ENCODE results near the gene KCNQ1. TPM values are rescaled to one million over a fixed set of nuclear protein-coding genes. Genes with fewer than 3 reads are reported as not detected.

KCNQ1 gene
- total and polyA plus RNA-seq, 2 of the 13 experiments (the other 11 are each of a cell fraction or from before 2014, with no cell fraction given) = 0.02 to 0.08 TPM

- no peak for DNase-seq (ENCODE audit: low spot score)
- 33% methylated on average over 12 of the region's 20 CpGs for WGBS (ENCODE audit: low lambda C conversion rate)
- POLR2A ChIA-PET = no interaction called here
- ATAC-seq = no peak
- H3K9me3 ChIP-seq (ENCODE audit: low read length) = no peaks in the 10 kb centered on the region
- intact Hi-C loops (cut with micrococcal nuclease; ENCODE audit: unreplicated experiment) (no loop called here), in situ Hi-C loops (cut with HindIII; ENCODE audit: extremely low pct_ligation_motif_present, low pct_unique_long_range_greater_than_20kb) (no loop called here)
- no TSS peak for BruUV-seq (replicated peaks)
- no peak overlapping the region for H2AFZ ChIP-seq (ENCODE audit: low read length)
- no peak overlapping the region for H3K4me2 ChIP-seq (ENCODE audit: low read depth, low read length)
- H4K20me1 ChIP-seq (ENCODE audit: insufficient read depth, low read length) = no peaks in the 10 kb centered on the region
- CTCF ChIA-PET (ENCODE audit: low intra/inter-chr PET ratio, low total read pairs) = no interaction called here
- no peaks in the 10 kb centered on the region for H3K36me3 ChIP-seq (replicated peaks in 1 of 2; ENCODE audit: control insufficient read depth in 1 of 2, insufficient read depth in 2 of 2, low read length in 2 of 2)
- no peaks in the 10 kb centered on the region for H3K79me2 ChIP-seq (ENCODE audit: insufficient read depth, low read length)
- no peak for FAIRE-seq
- H3K9ac ChIP-seq (ENCODE audit: insufficient read depth, low read depth, low read length) = no peak overlapping the region
- H3K27ac ChIP-seq (ENCODE audit: extremely low read length, insufficient read depth, low read length) = no peak overlapping the region
- H3K4me1 ChIP-seq (ENCODE audit: insufficient read depth, low read length) = no peaks in the 10 kb centered on the region
- H3K4me3 ChIP-seq (replicated peaks in 1 of 3; ENCODE audit: insufficient read depth in 1 of 3, low read depth in 2 of 3, low read length in 3 of 3) = no peak overlapping the region
- peaks cover 20 to 65% of the 10 kb centered on the region in 2 experiments for H3K27me3 ChIP-seq (ENCODE audit: control insufficient read depth in 1 of 2, insufficient read depth in 2 of 2, low read length in 2 of 2)
- TF ChIP-seq ZNF335 (CRISPR knock-in tag; IDR thresholded peaks at IDR 0.05) = no peak
- TF ChIP-seq ZMAT5 (CRISPR knock-in tag; IDR thresholded peaks at IDR 0.05; ENCODE audit: borderline replicate concordance, low read depth) = no peak
- TF ChIP-seq CSRNP2 (CRISPR knock-in tag; conservative IDR thresholded peaks at IDR 0.05; ENCODE audit: low read depth) = no peak
- no peak for TF ChIP-seq IKZF4 (CRISPR knock-in tag; IDR thresholded peaks at IDR 0.05; ENCODE audit: borderline replicate concordance, low read depth, not compliant biosample characterization)
- no peak for TF ChIP-seq ZNF331 (CRISPR knock-in tag; IDR thresholded peaks at IDR 0.05)
- no peak for TF ChIP-seq ZKSCAN5 (CRISPR knock-in tag; IDR thresholded peaks at IDR 0.05)
- no peak for TF ChIP-seq ZNF317 (CRISPR knock-in tag; IDR thresholded peaks at IDR 0.05)
- TF ChIP-seq ZNF30 (CRISPR knock-in tag; IDR thresholded peaks at IDR 0.05) = no peak
- no peak for TF ChIP-seq RORA (CRISPR knock-in tag; IDR thresholded peaks at IDR 0.05)
- TF ChIP-seq ZBTB10 (CRISPR knock-in tag; IDR thresholded peaks at IDR 0.05; ENCODE audit: borderline replicate concordance) = no peak
- TF ChIP-seq MTA1 (CRISPR knock-in tag; IDR thresholded peaks at IDR 0.05; ENCODE audit: borderline replicate concordance) = no peak
- TF ChIP-seq ZNF382 (CRISPR knock-in tag; IDR thresholded peaks at IDR 0.05; ENCODE audit: borderline replicate concordance) = no peak
- TF ChIP-seq KDM5A (IDR thresholded peaks at IDR 0.05; ENCODE audit: borderline replicate concordance, low read length) = no peak
- no peak for TF ChIP-seq ARID4A (CRISPR knock-in tag; IDR thresholded peaks at IDR 0.05; ENCODE audit: borderline replicate concordance)
- TF ChIP-seq AKAP8 (CRISPR knock-in tag; IDR thresholded peaks at IDR 0.05) = no peak
- TF ChIP-seq ZNF644 (CRISPR knock-in tag; IDR thresholded peaks at IDR 0.05; ENCODE audit: low read depth) = no peak
These were observed 7.7 kb downstream of the KCNQ1 start for GRCh38 chr11:2452321-2453012.

Measured in HepG2 (cell line).